SK-N-SH treated with all-trans-retinoic acid at 6 μM for 48 hours (cell line): ENCODE results near the gene PTBP2.
A peak's percentile ranks its signal among the peaks of the same experiment; 100 is the strongest.

Experiments used
- ATAC-seq: fragments of 200-7000 bp; cut with Tn5 transposase; 3 replicates; pipeline ENCODE4 v1.9.1; 2020; ENCODE audit warnings: mild to moderate bottlenecking, moderate library complexity
- ARNTL ChIP-seq: fragments of 450-650 bp; formaldehyde crosslinking; IDR thresholded peaks from 2 replicates; pipeline ENCODE4 v1.5.0; 2020; ENCODE audit warnings: low read depth, mild to moderate bottlenecking, moderate library complexity, borderline replicate concordance
- CREB5 ChIP-seq: fragments of 250-450 bp; sonication (Bioruptor Pico); IDR thresholded peaks from 2 replicates; pipeline ENCODE4 v1.5.1; 2020; ENCODE audit warnings: low read depth, mild to moderate bottlenecking, moderate library complexity
- CSDC2 ChIP-seq: fragments of 250-450 bp; sonication (Bioruptor Pico); IDR thresholded peaks from 2 replicates; pipeline ENCODE4 v1.5.0; 2020; ENCODE audit warnings: mild to moderate bottlenecking, moderate library complexity
- ESRRG ChIP-seq: fragments of 250-450 bp; sonication (Bioruptor Pico); IDR thresholded peaks from 2 replicates; pipeline ENCODE4 v1.6.1; 2021; ENCODE audit warnings: mild to moderate bottlenecking
- GLIS3 ChIP-seq: fragments of 250-450 bp; sonication (Bioruptor Pico); IDR thresholded peaks from 2 replicates; pipeline ENCODE4 v1.5.0; 2020; ENCODE audit warnings: mild to moderate bottlenecking, moderate library complexity
- ISL1 ChIP-seq: fragments of 250-450 bp; sonication (Bioruptor Pico); IDR thresholded peaks from 2 replicates; pipeline ENCODE4 v2.1.2; 2022; ENCODE audit warnings: mild to moderate bottlenecking, moderate library complexity
- OSR1 ChIP-seq: fragments of 250-450 bp; sonication (Bioruptor Pico); IDR thresholded peaks from 2 replicates; pipeline ENCODE4 v1.8.0; 2022; ENCODE audit warnings: moderate library complexity, mild to moderate bottlenecking, inconsistent platforms
- PATZ1 ChIP-seq: fragments of 250-450 bp; sonication (Bioruptor Pico); IDR thresholded peaks from 2 replicates; pipeline ENCODE4 v1.8.0; 2020; ENCODE audit warnings: mild to moderate bottlenecking, moderate library complexity, borderline replicate concordance
- POU6F1 ChIP-seq: fragments of 250-450 bp; sonication (Bioruptor Pico); IDR thresholded peaks from 2 replicates; pipeline ENCODE4 v1.8.0; 2021; ENCODE audit warnings: low read depth, mild to moderate bottlenecking, moderate library complexity, borderline replicate concordance
- PPARA ChIP-seq: fragments of 250-450 bp; sonication (Bioruptor Pico); IDR thresholded peaks from 2 replicates; pipeline ENCODE4 v1.5.0; 2020; ENCODE audit warnings: mild to moderate bottlenecking, borderline replicate concordance
- RARB ChIP-seq: fragments of 250-450 bp; sonication (Bioruptor Pico); IDR thresholded peaks from 2 replicates; pipeline ENCODE4 v1.8.0; 2021; ENCODE audit warnings: mild to moderate bottlenecking, moderate library complexity
- SNAI2 ChIP-seq: fragments of 250-450 bp; sonication (Bioruptor Pico); IDR thresholded peaks from 2 replicates; pipeline ENCODE4 v1.5.0; 2020; ENCODE audit warnings: mild to moderate bottlenecking, moderate library complexity
- TCF4 ChIP-seq: fragments of 250-450 bp; sonication (Bioruptor Pico); IDR thresholded peaks from 2 replicates; pipeline ENCODE4 v1.8.0; 2021; ENCODE audit warnings: mild to moderate bottlenecking, moderate library complexity, borderline replicate concordance
- TOX ChIP-seq: fragments of 250-450 bp; sonication (Bioruptor Pico); IDR thresholded peaks from 2 replicates; pipeline ENCODE4 v1.8.0; 2021; ENCODE audit warnings: mild to moderate bottlenecking, moderate library complexity, borderline replicate concordance
- TSHZ2 ChIP-seq: fragments of 250-450 bp; sonication (Bioruptor Pico); IDR thresholded peaks from 2 replicates; pipeline ENCODE4 v1.5.0; 2020; ENCODE audit warnings: mild to moderate bottlenecking, moderate library complexity
- ZC3H10 ChIP-seq: fragments of 250-450 bp; sonication (Bioruptor Pico); IDR thresholded peaks from 2 replicates; pipeline ENCODE4 v1.5.1; 2021; ENCODE audit warnings: mild to moderate bottlenecking, moderate library complexity
- ZFP3 ChIP-seq: fragments of 250-450 bp; sonication (Bioruptor Pico); IDR thresholded peaks from 2 replicates; pipeline ENCODE4 v1.5.0; 2020; ENCODE audit warnings: mild to moderate bottlenecking, moderate library complexity
- ZFP30 ChIP-seq: fragments of 450-650 bp; formaldehyde crosslinking; IDR thresholded peaks from 2 replicates; pipeline ENCODE4 v1.5.0; 2022; ENCODE audit warnings: mild to moderate bottlenecking, moderate library complexity
- ZNF565 ChIP-seq: fragments of 450-650 bp; formaldehyde crosslinking; conservative IDR thresholded peaks from 2 replicates; pipeline ENCODE4 v1.5.0; 2020; ENCODE audit warnings: low read depth, mild to moderate bottlenecking, moderate library complexity
- ZNF70 ChIP-seq: fragments of 450-650 bp; formaldehyde crosslinking; IDR thresholded peaks from 2 replicates; pipeline ENCODE4 v1.5.0; 2020; ENCODE audit warnings: mild to moderate bottlenecking, moderate library complexity
- ZNF8 ChIP-seq: fragments of 450-650 bp; formaldehyde crosslinking; IDR thresholded peaks from 2 replicates; pipeline ENCODE4 v1.5.0; 2020; ENCODE audit warnings: mild to moderate bottlenecking, moderate library complexity

PTBP2 gene

GRCh38 chr1:96721416-96722160 lies at the start of gene PTBP2:
Gene PTBP2, plus strand, starts transcription at chr1:96721784. Its CDS starts 81 bp downstream, at chr1:96721865.
- ATAC-seq = peak; percentile 97
- TF ChIP-seq TSHZ2 (peak; percentile 61; the same call in 1 of the 2 replicates), ZC3H10 (CRISPR knock-in tag) (no peak)

- ATAC-seq = no peak
- TF ChIP-seq ARNTL (CRISPR knock-in tag) (no peak), ZNF70 (CRISPR knock-in tag) (no peak), ISL1 (no peak), ZFP3 (no peak), TOX (CRISPR knock-in tag) (no peak), ZNF565 (CRISPR knock-in tag) (no peak), ESRRG (CRISPR knock-in tag) (no peak), ZFP30 (CRISPR knock-in tag) (no peak), SNAI2 (CRISPR knock-in tag) (no peak), PATZ1 (CRISPR knock-in tag) (no peak), PPARA (CRISPR knock-in tag) (no peak), CREB5 (CRISPR knock-in tag) (no peak), RARB (CRISPR knock-in tag) (no peak), OSR1 (no peak), CSDC2 (no peak)
- TF ChIP-seq, all 23 proteins: peak for 0
Measured at GRCh38 chr1:96674915-96675314, 46.7 kb upstream of the PTBP2 start.

- TF ChIP-seq ISL1 (no peak), CSDC2 (no peak), SNAI2 (CRISPR knock-in tag) (no peak), TSHZ2 (no peak), PATZ1 (CRISPR knock-in tag) (no peak), ZNF8 (CRISPR knock-in tag) (no peak), POU6F1 (no peak), TCF4 (CRISPR knock-in tag) (no peak), CREB5 (CRISPR knock-in tag) (no peak), OSR1 (no peak), ZFP3 (no peak), ZNF565 (CRISPR knock-in tag) (no peak), GLIS3 (CRISPR knock-in tag) (no peak), RARB (CRISPR knock-in tag) (no peak), ZC3H10 (CRISPR knock-in tag) (no peak), PPARA (CRISPR knock-in tag) (no peak)
- ATAC-seq = no peak
Measured at GRCh38 chr1:96682056-96682455, 39.5 kb upstream of the PTBP2 start.
